ENCODE data around the gene STAG1.

GRCh38 chr3:136329593-136329992 lies 422.6 kb downstream of the STAG1 start:
- no peak for TF ChIP-seq CTCF (IDR thresholded peaks at IDR 0.05; ENCODE audit: insufficient read depth, low read depth, low read length)
- TF ChIP-seq EZH2 (IDR thresholded peaks at IDR 0.05; ENCODE audit: insufficient read depth, low read length), result no peak

Measured in astrocyte (in vitro differentiated cells and primary cell).